CD14-positive monocyte (primary cell): ENCODE measurements around the gene ACSL1. TPM values are rescaled to one million over a fixed set of nuclear protein-coding genes. Genes with fewer than 3 reads are reported as not detected.

Source experiments
- DNase-seq, 3 donors: peaks; one replicate each; pipeline ENCODE4 v3.0.0-alpha.2; 2011 to 2022
- H2AFZ ChIP-seq: 2 replicates; pipeline ENCODE4 v1.6.0; 2012; ENCODE audit warnings: mild to moderate bottlenecking, low read depth, low read length, inconsistent platforms; ENCODE audit not compliant: insufficient read depth, poor library complexity, severe bottlenecking
- H3K27ac ChIP-seq, 2 donors: 1 replicate in 1 of 2; 2 replicates in 1 of 2; pipeline ENCODE4 v1.5.1; 2012 to 2013; ENCODE audit warnings: low read length in 2 of 2, control low read depth in 1 of 2, inconsistent platforms in 1 of 2, low read depth in 1 of 2, mild to moderate bottlenecking in 1 of 2
- H3K27me3 ChIP-seq, 2 donors: one replicate each; pipeline versions ENCODE4 v1.6.0 to v1.6.1; 2011 to 2013; ENCODE audit warnings: low read length in 2 of 2; ENCODE audit not compliant: control insufficient read depth in 2 of 2, insufficient read depth in 2 of 2
- H3K36me3 ChIP-seq, 2 donors: replicated peaks in 1 of 2; 1 replicate in 1 of 2; 2 replicates in 1 of 2; pipeline versions ENCODE4 v1.5.1 to v1.6.1; 2012 to 2013; ENCODE audit warnings: low read length in 2 of 2, control low read depth in 1 of 2, inconsistent platforms in 1 of 2, mild to moderate bottlenecking in 1 of 2; ENCODE audit not compliant: insufficient read depth in 2 of 2, control insufficient read depth in 1 of 2
- H3K4me1 ChIP-seq, 2 donors: 1 replicate in 1 of 2; 2 replicates in 1 of 2; pipeline versions ENCODE4 v1.5.1 to v1.6.1; 2012 to 2013; ENCODE audit warnings: low read length in 2 of 2, control low read depth in 1 of 2, inconsistent platforms in 1 of 2, mild to moderate bottlenecking in 1 of 2, moderate library complexity in 1 of 2; ENCODE audit not compliant: insufficient read depth in 2 of 2, control insufficient read depth in 1 of 2
- H3K4me2 ChIP-seq: replicated peaks from 2 replicates; pipeline ENCODE3; 2012; ENCODE audit warnings: low read length, moderate library complexity, mild to moderate bottlenecking; ENCODE audit not compliant: poor library complexity, severe bottlenecking; ENCODE audit errors: extremely low read depth
- H3K4me3 ChIP-seq, 3 experiments: fragments of 200-600 bp in 1 of 3; sonication (generic) in 1 of 3; replicated peaks in 1 of 3; 1 replicate in 2 of 3; 2 replicates in 1 of 3; pipeline ENCODE4 v1.5.1; 2011 to 2013; ENCODE audit warnings: low read length in 3 of 3, mild to moderate bottlenecking in 3 of 3, control low read depth in 2 of 3, low read depth in 2 of 3, inconsistent platforms in 1 of 3, moderate library complexity in 1 of 3
- H3K79me2 ChIP-seq: 2 replicates; pipeline ENCODE4 v1.6.0; 2012; ENCODE audit warnings: mild to moderate bottlenecking, control low read depth, inconsistent platforms, low read length, moderate library complexity; ENCODE audit not compliant: insufficient read depth
- H3K9ac ChIP-seq: 2 replicates; pipeline ENCODE4 v1.6.0; 2017; ENCODE audit warnings: low read length, mild to moderate bottlenecking; ENCODE audit not compliant: insufficient read depth, poor library complexity, severe bottlenecking
- H3K9me3 ChIP-seq, 2 donors: replicated peaks in 1 of 2; 1 replicate in 1 of 2; 2 replicates in 1 of 2; pipeline versions ENCODE4 v1.5.1 to v1.6.1; 2012 to 2013; ENCODE audit warnings: low read length in 2 of 2, control low read depth in 1 of 2; ENCODE audit not compliant: control insufficient read depth in 1 of 2, insufficient read depth in 1 of 2
- H4K20me1 ChIP-seq: 2 replicates; pipeline ENCODE4 v1.6.0; 2012; ENCODE audit warnings: mild to moderate bottlenecking, low read length, control low read depth, moderate library complexity; ENCODE audit not compliant: insufficient read depth
- H3K27ac Mint-ChIP-seq, 7 donors: one replicate each; pipeline ENCODE4 v1.8.0; 2020; ENCODE audit warnings: mild to moderate bottlenecking in 7 of 7, mixed read lengths in 7 of 7, moderate library complexity in 6 of 7, inconsistent platforms in 2 of 7
- H3K27me3 Mint-ChIP-seq, 3 donors: one replicate each; pipeline ENCODE4 v1.8.0; 2021 to 2022; ENCODE audit warnings: low read depth in 3 of 3, mild to moderate bottlenecking in 3 of 3, mixed read lengths in 3 of 3, moderate library complexity in 3 of 3, inconsistent platforms in 1 of 3
- H3K36me3 Mint-ChIP-seq, 2 donors: one replicate each; pipeline ENCODE4 v1.8.0; 2020; ENCODE audit warnings: mixed read lengths in 2 of 2, inconsistent platforms in 1 of 2, mild to moderate bottlenecking in 1 of 2
- H3K4me1 Mint-ChIP-seq: one replicate; pipeline ENCODE4 v1.8.0; 2020; ENCODE audit warnings: mild to moderate bottlenecking, mixed read lengths
- H3K4me3 Mint-ChIP-seq, 2 donors: one replicate each; pipeline ENCODE4 v1.8.0; 2020; ENCODE audit warnings: mild to moderate bottlenecking in 2 of 2, mixed read lengths in 2 of 2, moderate library complexity in 1 of 2
- H3K9me3 Mint-ChIP-seq, 7 donors: one replicate each; pipeline ENCODE4 v1.8.0; 2020 to 2022; ENCODE audit warnings: mixed read lengths in 7 of 7, mild to moderate bottlenecking in 6 of 7, moderate library complexity in 6 of 7, inconsistent platforms in 2 of 7
- CTCF ChIP-seq: fragments of 200-600 bp; IDR thresholded peaks from one replicate; pipeline ENCODE4 v1.8.0; 2022; ENCODE audit warnings: antibody characterized with exemption, mild to moderate bottlenecking
- WGBS: methylation state at CpG from one replicate; pipeline ENCODE4 v1.1.5; 2013; ENCODE audit warnings: missing lambda C conversion rate; ENCODE audit not compliant: insufficient coverage; 5-methylcytosine and 5-hydroxymethylcytosine counted together
- intact Hi-C, 2 donors: fragments of 100-400 bp; cut with micrococcal nuclease; formaldehyde crosslinking; loops; one replicate each; pipeline versions ENCODE4 v1.15.0 to v1.15.1; 2023
- polyA plus RNA-seq, 3 donors: library from polyadenylated mRNA; depleted of rRNA in 1 of 3; unstranded in 2 of 3; stranded (reverse) in 1 of 3; fragments of 300-500 nt in 2 of 3; fragments of >200 nt in 1 of 3; fragmentation: Illumina TruSeq in 2 of 3; gene quantifications; 1 replicate in 2 of 3; 2 replicates in 1 of 3; pipeline ENCODE4 v1.2.3, GENCODE V29; 2012 to 2021

ACSL1 gene
- polyA plus RNA-seq, 3 donors = 72.4 to 115 (median 115) TPM

- peak overlapping the region; percentile 26 for H3K4me2 ChIP-seq
- H2AFZ ChIP-seq = no peak overlapping the region
- peak overlapping the region in 1 of 2 donors; percentile 16 for H3K4me3 Mint-ChIP-seq
- H3K4me1 ChIP-seq = peaks cover 61 to 68% of the 10 kb centered on the region in 2 donors
- no peaks in the 10 kb centered on the region for H4K20me1 ChIP-seq
- H3K9me3 ChIP-seq = no peaks in the 10 kb centered on the region
- no peak overlapping the region for H3K9ac ChIP-seq
- H3K36me3 Mint-ChIP-seq = peaks cover 0 to 7% of the 10 kb centered on the region in 2 donors
- intact Hi-C loops = loop anchor here in 1 of 2 donors (2.0 kb wide), 1 partner anchor 22 kb away; no protein-coding TSS in a partner anchor
- H3K27me3 Mint-ChIP-seq = peaks cover 0 to 2% (median 0%) of the 10 kb centered on the region in 3 donors
- H3K27ac Mint-ChIP-seq = peak overlapping the region in 1 of 7 donors; percentile 76
- WGBS = no CpG with 5 or more reads among the region's 3 CpGs
- no peak overlapping the region for H3K4me3 ChIP-seq
- H3K4me1 Mint-ChIP-seq = peaks cover 14% of the 10 kb centered on the region
- H3K36me3 ChIP-seq = no peaks in the 10 kb centered on the region
- H3K27me3 ChIP-seq = no peaks in the 10 kb centered on the region
- peaks cover 0 to 3% (median 0%) of the 10 kb centered on the region in 7 donors for H3K9me3 Mint-ChIP-seq
- DNase-seq = peak in 2 of 3 donors; percentile 65 to 76
- no peaks in the 10 kb centered on the region for H3K79me2 ChIP-seq
- peak overlapping the region; percentile 27 to 93 for H3K27ac ChIP-seq
- TF ChIP-seq CTCF = no peak
Measured at GRCh38 chr4:184849185-184849584, 23.4 kb upstream of the ACSL1 start.

DNA sequence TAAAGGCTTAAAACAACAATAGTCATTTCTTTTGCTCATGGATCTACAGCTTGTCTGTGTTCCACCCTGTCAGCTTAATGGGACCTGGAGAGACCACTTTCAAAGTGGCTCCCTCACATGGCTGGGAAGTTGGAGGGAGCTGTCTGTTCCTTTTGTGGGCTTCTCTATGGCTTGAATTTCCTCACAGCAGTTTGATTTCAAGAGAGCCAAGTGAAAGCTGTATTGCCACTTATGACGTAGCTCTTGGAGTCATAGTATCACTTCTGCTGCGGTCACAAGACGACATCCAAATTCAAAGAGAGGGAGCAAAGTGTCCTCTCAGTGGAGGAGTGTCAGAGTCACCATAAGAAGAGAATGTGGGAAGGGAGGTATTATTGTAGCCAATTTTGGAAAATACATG is 22.7 kb upstream of the ACSL1 start:
- WGBS = 0% methylated on average over 2 of the region's 3 CpGs
- Histone ChIP-seq H3K9ac (no peak overlapping the region), H3K36me3 (no peaks in the 10 kb centered on the region), H4K20me1 (no peaks in the 10 kb centered on the region), H3K79me2 (no peaks in the 10 kb centered on the region), H3K27ac (peak overlapping the region; percentile 25 to 93), H3K4me1 (peaks cover 55 to 61% of the 10 kb centered on the region in 2 donors), H3K4me3 (peak overlapping the region in 1 of 3 experiments; percentile 1), H3K9me3 (no peaks in the 10 kb centered on the region), H3K27me3 (no peaks in the 10 kb centered on the region), H2AFZ (no peak overlapping the region), H3K4me2 (peak overlapping the region; percentile 12)
- Mint-ChIP-seq H3K4me1 (peaks cover 14% of the 10 kb centered on the region), H3K27ac (peak overlapping the region in 1 of 7 donors; percentile 78), H3K9me3 (peaks cover 0 to 3% (median 0%) of the 10 kb centered on the region in 7 donors), H3K4me3 (peak overlapping the region; percentile 37 to 44), H3K27me3 (peaks cover 0 to 2% (median 0%) of the 10 kb centered on the region in 3 donors), H3K36me3 (peaks cover 0 to 7% of the 10 kb centered on the region in 2 donors)
- TF ChIP-seq CTCF = no peak
- DNase-seq = peak; percentile 93 to 98 (median 94)
- intact Hi-C loops = loop anchor here in 1 of 2 donors (2.0 kb wide), 1 partner anchor 22 kb away; no protein-coding TSS in a partner anchor
